GM19193 (cell line): ENCODE results near the gene LRRC28.

Source experiments
- POLR2A ChIP-seq: IDR thresholded peaks from 4 replicates; pipeline ENCODE4 v1.6.1; 2011; ENCODE audit not compliant: insufficient read depth, insufficient read length; ENCODE audit errors: extremely low read depth

Gene LRRC28

DNA sequence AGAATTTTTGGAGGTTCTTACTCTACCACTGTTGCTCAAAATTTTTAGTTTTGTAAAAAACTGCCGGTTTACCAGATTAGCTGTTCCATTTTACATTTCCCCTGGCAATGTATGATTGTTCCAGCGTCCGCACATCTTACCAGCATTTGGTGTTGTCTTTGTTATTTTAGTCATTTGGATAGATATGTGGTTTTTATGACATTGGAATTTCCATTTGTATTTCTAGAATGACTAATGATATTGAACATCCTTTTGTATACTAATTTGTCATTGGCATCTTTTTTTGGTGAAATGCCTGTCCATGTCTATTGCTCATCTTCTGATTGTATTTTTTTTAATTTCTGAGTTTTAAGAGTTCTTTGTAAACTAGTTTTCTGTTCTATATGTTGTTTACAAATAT lies 28.5 kb downstream of the LRRC28 start:
- no peak for TF ChIP-seq POLR2A

DNA sequence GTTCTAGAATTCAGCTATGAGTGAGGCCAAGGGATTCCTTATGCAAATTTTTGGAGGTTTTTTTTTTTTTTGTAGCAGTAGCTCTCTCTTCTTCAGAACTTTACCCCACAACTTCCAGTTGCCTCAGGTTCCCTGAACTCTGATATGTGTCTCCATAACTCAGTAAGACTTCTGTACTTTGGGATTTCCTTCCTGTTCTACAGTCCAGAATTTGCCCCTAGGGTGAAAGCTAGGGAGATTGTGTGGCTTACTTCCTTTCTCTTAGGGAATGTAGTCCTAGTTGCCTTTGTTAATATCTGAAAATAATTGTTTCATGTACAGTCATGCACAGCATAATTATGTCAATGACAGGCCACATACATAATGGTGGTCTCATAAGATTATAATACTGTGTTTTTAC lies 30.8 kb downstream of the LRRC28 start:
- no peak for TF ChIP-seq POLR2A

DNA sequence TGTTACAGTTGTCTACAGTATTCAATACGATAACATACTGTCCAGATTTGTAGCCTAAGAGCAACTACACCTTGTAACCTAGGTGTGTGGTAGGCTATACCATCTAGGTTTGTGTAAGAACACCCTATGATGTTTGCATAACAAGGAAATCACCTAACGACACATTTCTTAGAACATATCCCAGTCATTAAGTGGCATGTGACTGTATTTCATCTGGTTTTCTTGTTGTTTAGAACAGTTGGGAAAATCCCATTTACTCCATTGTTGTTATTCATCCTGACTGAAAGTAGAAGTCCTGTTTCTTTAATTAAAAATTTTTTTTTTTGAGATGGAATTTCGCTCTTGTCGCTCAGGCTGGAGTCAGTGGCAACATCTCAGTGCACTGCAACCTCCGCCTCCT lies 31.3 kb downstream of the LRRC28 start:
- TF ChIP-seq POLR2A = no peak

DNA sequence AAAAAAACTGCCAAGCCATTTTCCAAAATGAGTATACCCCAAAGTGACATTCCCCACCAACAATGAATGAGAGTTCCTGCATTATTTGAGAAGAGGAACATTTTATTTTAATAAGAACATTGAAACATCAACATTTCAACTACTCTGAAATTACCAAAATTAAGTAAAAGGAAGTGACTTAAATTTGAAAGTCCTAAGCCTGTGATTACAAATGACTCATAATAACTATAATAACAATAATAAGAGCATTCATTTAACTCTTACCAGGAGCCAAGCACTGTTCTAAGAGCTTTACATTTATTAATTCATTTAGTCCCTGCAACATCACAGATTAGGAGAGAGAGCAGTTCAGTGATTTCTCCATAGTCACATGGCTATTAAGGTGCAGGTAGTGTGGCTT lies 32.4 kb downstream of the LRRC28 start:
- no peak for TF ChIP-seq POLR2A

DNA sequence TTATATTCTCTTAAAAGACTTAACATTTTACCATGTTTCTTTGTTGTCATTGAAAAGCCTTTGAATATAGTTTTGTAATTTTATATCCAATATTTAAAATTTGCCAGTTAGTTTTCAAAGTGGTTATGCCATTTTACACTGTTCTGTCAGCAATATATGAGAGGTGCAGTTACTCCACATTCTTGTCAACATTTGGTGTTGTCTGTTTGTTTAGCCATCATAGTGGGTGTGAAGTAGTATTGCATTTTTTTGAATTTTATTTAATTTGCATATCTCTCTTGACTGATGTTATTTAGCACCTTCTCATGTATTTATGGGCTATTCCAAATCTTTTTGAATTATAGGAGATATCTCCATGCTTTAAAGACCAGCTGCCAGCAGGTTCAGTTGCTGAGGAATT lies 40.4 kb downstream of the LRRC28 start:
- TF ChIP-seq POLR2A = no peak

DNA sequence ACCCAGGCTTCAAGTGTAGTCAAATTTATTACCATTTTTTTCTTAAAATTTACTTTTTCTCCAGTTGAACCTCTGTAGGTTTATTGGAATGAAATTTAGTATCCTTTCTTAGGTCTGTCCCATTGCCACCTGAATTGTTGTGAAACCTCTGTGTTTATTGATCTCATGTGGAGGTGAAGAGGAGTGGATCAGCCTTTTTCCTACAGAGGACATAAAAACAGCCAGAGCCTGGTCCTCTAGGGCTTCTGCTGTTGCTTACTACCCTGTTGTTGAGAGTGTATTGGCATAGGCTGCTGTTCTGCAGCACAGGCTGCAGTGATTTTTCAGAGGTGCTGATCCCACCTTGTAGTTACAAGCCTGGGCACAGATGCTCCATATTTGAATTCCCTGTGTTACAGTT lies 44.6 kb downstream of the LRRC28 start:
- no peak for TF ChIP-seq POLR2A

DNA sequence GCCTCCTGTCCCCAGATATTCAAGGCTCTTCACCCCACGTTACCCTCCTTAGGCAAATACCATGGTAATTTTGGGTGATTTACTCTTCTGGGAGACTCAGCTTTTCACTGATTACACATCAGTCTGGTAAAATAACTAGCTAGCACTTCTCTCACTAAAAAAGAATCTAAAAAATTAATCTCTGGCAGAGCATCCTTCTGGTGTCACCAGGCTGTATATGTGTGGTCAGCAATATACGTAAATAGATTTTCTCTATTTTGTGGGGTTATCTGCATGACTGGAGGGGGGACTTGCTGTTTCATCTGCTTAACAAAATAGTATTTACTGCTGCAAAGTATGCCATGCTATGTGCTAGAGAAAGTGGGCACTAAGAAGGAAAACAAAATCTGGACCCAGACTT lies 45.1 kb downstream of the LRRC28 start:
- TF ChIP-seq POLR2A = no peak

DNA sequence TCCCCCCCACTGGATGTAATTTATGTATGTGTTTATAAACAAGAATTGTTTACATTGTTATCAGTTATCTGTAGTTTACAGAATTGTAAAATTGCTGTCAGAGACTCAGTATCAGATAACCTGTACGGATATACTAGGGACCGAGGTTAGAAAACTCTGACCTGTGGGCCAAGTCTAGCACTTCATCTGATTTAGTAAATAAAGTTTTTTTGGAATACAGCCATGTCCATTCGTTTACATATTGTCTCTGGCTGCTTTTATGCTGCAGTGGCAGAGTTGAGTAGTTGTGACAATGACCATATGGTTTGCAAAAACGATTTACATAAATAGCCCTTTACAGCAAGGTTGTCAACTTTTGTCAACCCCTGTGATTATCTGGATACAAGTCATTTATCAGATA lies 52.6 kb downstream of the LRRC28 start:
- TF ChIP-seq POLR2A = no peak

DNA sequence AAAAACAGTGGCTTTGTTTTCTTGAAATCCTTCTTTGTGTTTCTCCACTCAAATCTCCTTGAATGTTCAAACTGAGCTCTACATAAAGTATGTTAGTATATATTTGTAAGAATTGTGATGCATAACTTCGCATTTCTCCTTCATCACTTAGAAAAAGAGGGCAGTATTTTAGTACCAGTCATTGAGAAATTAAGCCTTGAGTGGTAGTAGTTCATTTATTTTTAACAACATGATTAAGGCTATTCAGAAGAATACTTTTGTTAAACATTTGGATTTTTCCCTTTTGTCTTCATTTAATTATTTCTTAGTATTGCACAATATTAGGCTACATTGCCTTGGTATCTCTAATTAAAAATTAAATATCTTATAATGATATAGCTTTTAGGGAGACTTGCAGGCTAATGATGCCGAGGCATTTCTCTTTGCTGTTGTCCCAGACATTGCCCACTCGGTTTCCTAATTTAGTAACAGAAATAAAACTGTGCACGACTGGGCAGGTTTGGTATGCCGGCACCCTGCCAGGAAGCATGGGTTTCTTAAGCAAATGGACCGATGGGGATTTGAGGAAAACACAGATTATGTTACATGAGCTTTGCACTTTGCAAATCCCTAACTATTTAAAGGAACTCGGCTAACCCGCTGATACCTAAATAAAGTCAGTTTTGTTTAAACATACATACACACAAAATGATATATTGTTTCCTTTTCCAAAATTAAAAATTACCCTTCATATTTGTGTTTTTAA lies 54.7 kb downstream of the LRRC28 start:
- TF ChIP-seq POLR2A = no peak

DNA sequence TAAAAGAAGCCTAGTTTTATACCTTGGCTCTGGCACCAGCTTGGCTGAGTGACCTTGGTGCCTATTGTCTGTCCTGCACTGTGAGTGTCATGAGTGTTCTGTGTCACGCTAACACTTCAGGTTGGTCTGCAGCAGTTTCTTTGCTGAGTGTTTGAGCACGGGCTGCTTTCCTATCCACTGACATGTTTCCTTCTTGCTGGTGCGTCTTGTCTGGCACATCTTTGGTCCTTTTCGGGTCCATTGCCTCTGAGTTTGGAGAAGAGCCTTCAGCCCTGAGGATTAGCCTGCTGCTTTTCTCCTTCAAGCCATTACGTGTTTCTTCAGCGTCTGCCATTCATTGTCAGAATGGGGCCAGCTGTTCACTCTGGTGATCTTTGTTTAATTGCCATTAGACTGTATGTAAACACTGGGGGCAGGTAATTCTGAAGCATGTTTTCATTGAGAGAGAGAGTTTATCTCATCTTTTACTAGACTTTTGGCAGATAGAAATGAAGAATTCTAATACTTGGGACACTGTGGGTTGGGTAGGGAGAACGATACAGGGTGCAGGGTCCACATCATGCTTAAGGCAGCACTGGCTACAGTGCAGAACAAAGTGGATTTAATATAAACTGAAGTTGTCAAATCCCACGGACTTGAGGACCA lies 55.5 kb downstream of the LRRC28 start:
- TF ChIP-seq POLR2A = no peak

DNA sequence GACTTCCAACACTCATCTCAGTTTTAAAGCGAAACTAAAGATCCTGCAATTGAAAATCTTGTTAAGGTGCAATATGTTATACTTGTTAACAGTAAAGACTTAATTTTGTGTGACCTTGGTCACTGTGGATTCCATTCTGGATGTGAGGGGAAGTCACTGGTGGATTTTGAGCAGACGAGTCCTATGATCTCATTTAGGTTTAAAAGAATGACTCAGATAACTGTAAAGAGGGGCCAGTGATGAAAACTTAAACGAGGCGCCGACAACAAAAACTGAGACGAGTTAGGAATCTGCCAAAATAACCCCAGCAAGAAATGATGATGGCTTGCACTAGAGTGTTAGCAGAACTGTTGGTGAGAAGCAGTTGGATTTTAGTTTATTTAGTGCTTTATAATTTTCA lies 56.5 kb downstream of the LRRC28 start:
- TF ChIP-seq POLR2A = no peak

DNA sequence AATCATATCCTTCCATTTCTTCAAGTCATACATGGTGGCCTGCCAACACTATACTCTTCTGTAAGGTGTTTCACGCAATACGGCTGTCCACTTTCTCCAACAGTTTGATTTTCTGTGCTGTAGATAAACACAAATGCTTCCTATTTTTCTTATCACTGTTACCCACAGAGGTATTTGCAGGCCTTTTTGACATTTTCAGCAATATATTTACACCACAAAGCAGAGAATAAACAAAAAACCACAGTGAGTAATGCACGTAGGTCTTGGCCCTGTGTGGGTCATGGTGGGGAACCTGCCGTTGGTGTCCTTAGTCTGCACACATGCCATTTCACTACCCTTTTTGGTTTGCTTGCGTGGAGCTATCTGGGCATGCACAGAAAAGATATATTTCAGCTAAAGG lies 59.5 kb downstream of the LRRC28 start:
- TF ChIP-seq POLR2A = no peak

DNA sequence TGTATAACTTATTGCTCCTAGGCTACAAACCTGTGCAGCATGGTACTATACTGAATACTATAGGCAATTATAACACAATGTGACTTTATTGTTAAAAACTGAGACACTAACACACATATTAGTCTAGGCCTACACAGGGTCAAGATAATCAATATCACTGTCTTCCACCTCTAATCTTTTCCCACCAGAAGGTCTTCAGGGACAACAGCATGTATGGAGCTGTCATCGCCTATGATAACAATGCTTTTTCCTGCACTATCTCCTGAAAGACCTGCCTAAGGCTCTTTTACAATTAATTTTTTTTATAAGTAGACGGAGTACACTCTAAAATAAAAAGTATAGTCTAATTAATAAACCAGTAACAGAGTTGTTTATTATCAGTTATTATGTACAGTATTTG lies 60.9 kb downstream of the LRRC28 start:
- no peak for TF ChIP-seq POLR2A

DNA sequence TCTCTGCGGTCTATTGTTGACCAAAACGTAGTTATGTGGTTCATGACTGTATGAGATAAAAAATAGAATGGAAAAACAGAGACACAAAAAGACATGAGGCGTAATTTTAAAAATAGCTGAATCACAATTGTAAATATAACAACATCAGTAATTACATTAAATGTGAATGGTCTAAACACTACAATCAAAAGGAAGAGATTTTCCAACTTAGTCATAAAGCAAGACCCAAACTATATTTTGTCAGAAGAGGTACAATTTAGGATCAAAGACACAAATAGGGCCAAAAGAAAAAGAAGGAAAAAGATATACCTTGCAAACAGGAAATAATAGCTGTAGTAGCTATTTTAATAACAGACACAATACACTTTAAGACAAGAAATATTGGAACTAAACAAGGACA lies 61.5 kb downstream of the LRRC28 start:
- no peak for TF ChIP-seq POLR2A

DNA sequence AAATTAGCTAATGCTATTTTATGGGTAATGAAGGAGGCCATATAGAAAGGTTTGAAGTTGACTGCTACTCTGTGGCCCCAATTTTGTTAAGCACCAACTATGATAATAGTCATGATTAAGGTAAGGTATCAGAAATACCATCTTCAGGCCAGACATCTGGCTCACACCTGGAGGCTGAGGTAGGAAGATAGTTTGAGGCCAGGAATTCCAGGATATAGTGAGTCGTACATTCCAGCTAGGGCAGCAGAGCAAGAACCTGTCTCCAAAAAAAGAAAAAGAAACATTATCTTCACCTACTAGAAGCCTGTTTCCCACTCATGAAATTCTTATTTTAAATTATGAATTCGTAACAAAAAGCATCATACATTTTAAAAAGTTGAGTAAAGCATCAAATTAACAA lies 64.4 kb downstream of the LRRC28 start:
- no peak for TF ChIP-seq POLR2A

DNA sequence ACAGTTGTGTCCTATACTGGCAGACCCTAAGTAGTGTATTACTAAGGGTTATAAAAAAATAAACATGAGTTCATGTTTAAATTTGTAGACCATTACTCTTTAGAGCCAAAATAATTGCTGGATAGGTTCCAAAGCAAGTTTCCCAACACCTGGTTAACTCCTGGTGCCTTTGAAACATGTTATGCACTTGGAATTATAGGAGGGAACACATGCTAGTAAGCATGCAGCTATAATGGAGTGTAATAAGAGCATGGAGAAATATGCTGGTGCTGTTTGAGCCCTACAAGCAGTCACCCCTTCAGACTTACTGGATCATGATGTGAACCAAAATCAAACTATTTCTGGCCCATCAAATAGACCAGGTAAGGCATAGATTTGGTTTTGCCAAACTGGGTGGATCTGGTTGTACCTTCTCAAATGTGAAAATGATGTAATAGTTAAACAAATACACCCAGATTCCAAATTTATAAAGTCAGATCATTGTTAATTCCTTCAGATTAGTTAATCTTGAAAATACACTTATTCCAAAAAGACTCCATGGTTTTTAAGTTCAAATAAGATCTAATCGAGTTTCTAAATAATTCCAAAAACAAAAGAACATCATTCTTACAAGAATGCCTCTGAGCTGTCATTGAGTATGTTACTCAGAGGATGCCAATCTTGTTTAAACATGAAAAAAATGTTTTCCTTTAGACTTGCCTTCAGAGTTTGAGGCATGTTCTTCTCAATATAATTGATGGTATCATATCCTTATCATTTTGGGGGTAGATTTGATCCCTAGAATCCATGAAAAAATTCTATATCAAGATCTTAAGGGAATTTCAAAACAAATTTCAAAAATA lies 69.3 kb downstream of the LRRC28 start:
- TF ChIP-seq POLR2A = no peak
